Mesenteric fat pad (tissue), 1 donor: ENCODE results near the gene FBXW11. TPM values are rescaled to one million over a fixed set of nuclear protein-coding genes. Genes with fewer than 3 reads are reported as not detected.

Experiments
- DNase-seq: peaks from one replicate; pipeline ENCODE4 v3.0.0-alpha.2; 2020; ENCODE audit warnings: low spot score
- total RNA-seq: library from RNA; stranded (reverse); fragmentation: NEBNext Ultra II Directional; extraction: Animal tissue kit (Norgen Biotek cat#: 25700); gene quantifications from one replicate; pipeline ENCODE4 v1.2.1, GENCODE V29; 2021
- donor health status: DM: yes; HTN: yes; CAD: no.

Gene FBXW11
- total RNA-seq, 1 donor from 2014 or later = 43.9 TPM

- DNase-seq = no peak
These were observed 134.7 kb downstream of the FBXW11 start for GRCh38 chr5:171871711-171872110.

DNA sequence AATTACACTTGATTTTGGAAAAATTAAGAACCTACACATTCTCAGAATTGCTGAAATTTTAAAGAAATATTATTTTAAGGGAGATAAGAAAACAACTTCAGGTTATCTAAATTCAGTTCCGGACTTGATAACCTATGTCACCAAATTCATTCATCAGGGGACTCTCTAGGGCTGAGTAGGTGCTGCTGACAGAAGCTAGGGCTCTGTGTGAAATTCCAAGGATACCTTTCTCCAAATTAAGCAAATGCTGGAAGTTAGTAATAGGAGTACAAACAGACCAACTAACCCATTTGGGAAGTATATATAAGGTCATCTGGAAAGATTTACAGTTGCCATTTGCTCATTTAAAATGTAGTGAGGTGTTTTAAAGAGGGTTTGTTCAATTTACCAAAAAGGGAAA lies 136.5 kb downstream of the FBXW11 start:
- no peak for DNase-seq

GRCh38 chr5:171868236-171868635 lies 138.2 kb downstream of the FBXW11 start:
- DNase-seq = no peak

- no peak for DNase-seq
These were observed 138.7 kb downstream of the FBXW11 start for GRCh38 chr5:171867786-171868185.

- no peak for DNase-seq
These were observed 141.0 kb downstream of the FBXW11 start for GRCh38 chr5:171865471-171865870.

DNA sequence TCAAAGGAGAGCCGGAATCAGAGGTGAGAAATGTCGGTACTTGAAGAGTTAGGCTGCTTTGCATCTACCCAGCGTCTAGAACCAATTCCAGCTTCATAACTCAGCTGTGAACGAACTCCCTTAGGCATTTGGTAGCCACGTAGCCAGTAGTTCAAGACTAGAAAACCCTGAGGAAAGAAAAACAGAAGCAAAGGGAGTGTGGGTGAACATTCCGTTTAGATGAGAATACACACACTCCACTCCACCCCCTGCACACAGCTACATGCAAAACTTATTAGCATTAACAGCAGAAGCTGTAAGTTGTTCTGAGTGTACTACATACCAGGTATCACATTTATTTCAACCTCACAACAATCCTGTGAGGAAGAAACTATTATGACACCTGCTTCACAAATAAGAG lies 142.5 kb downstream of the FBXW11 start:
- no peak for DNase-seq

- DNase-seq = no peak
These were observed 143.8 kb downstream of the FBXW11 start for GRCh38 chr5:171862624-171863023.

DNA sequence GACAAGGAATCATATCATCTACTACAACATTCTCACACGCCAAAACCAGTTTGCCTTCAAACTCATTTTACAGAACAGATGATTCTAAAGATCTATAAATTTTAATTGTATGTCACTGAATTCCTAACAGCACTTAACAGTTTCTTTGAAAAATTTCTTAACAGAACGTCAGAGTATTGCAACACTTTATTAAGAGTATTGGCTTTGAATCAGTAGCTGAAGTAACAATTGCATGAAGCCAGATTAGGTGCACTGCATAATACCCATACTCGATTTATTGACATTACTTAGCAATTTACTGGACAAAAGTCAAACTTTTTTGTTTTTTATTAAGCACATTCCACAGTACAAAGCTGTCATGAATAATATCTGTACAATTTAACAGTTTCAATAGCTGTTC lies 145.1 kb downstream of the FBXW11 start:
- DNase-seq = no peak

- no peak for DNase-seq
These were observed 148.1 kb downstream of the FBXW11 start for GRCh38 chr5:171858303-171858702.

DNA sequence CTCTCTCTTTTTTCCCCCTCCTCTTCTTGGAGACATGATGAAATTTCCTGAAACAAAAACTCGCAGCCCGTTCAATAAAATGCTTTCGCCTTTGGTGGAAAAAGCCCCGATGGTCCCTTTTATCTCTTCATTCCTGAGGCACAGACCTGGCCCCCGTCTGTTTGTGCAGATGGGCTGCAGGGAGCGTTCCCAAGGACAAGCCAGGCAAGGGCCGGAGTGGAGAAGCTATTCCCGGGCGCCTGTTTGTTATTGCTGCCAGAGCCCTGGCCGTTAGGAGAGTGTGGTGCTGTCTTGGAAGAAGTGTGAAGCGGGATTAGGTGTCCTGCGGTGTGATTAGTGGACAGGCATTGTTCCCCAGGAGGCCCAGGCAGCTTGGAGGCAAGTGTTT lies 149.0 kb downstream of the FBXW11 start:
- no peak for DNase-seq

- no peak for DNase-seq
These were observed 150.4 kb downstream of the FBXW11 start for GRCh38 chr5:171855798-171856763.

- DNase-seq = no peak
These were observed 151.2 kb downstream of the FBXW11 start for GRCh38 chr5:171855265-171855664.

GRCh38 chr5:171852255-171852681 lies 154.2 kb downstream of the FBXW11 start:
- no peak for DNase-seq

GRCh38 chr5:171851251-171851650 lies 155.2 kb downstream of the FBXW11 start:
- DNase-seq = no peak

DNA sequence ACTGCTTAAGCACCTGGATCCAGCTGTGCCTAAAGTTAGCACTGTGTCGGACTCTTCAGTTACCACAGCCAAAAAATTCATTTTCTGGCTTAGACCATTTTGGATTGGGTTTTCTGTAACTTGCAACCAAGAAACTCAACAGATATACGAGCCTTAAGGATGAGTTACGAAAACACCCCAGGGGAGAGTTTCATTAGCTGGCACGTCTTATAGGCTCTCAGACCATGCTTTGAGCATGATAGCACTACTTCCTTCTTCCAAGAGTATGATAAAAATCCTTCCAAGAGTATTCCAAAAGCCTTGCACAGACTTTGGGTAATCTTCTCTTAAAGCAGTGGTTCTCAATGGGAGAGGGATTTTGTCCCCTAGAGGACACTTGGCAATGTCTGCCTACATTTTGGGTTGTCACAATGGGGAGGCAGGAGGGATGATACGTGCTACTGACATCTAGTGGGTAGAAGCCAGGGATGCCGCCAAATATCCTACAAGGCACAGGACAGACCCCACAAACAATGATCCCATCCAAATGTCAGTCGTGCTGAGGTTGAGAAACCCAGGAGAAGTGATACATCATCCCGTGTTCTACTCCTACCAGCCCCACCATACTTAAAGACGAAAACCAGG lies 156.0 kb downstream of the FBXW11 start:
- DNase-seq = no peak

GRCh38 chr5:171849585-171850323 lies 156.7 kb downstream of the FBXW11 start:
- no peak for DNase-seq

DNA sequence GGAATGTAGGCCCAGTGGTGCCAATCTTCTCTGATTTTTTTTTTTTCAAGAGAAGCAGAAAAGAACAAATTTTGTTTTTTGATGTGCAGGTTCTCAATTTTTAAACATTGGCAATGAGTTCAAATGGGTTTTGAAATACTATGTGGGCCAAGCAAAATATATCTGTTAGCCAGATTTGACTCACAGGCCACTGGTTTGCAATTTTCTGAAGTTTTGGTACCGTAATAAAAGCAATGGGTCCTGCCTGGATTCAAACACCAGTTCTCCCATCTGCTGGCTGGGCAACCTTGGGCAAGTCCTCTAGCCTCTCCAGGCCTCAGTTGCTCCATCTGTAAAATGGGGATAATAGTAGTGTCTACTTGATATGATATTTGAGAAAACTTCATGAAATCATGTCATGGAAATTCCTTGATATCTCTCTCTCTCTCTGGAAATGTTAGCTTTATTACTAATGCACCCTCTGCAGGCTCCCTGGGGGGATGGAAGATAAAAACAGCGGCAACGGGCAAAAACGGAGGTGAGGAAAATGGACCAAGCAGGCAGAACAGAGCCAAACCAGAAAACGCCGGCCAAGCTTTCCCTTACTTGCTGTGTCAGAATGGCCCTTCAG lies 157.4 kb downstream of the FBXW11 start:
- no peak for DNase-seq

DNA sequence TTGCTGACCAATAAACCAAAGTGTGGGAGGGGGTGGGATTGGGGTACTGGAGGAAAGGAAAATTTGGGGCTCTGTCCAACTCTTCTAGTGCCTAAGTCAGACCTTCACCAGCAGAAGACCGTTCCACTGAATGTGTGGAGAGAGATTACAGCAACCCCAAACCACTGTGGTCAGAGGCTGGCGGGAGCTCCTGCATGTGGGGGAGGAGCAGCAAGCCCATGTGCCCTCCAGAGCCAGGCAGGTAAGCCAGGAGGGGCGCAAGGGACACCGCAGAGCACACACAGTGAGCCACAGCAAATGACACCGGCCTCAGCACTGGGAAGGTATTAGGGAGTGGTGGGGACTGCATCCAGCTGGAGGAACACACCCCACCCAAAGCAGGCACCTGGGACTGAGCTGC lies 158.0 kb downstream of the FBXW11 start:
- DNase-seq = no peak

DNA sequence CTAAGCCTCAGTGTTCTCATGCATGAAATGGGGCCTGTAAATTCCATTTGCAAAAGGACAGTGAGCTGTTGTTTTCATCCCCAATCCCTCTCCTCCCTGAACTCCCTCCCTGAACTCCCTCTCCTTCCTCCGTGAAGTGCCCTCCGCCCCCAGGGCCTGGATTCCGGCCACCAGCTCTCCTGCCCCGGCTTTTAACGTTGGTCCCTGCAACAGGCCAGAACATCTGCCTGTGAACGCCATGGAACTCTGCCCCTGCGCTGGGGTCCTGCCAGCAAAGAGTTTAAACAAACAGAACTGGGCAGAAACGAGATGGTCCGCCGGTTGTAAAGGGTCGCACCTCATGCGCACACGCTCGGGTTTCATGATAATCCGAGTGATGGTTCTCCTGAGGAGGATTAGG lies 158.4 kb downstream of the FBXW11 start:
- DNase-seq = no peak

DNA sequence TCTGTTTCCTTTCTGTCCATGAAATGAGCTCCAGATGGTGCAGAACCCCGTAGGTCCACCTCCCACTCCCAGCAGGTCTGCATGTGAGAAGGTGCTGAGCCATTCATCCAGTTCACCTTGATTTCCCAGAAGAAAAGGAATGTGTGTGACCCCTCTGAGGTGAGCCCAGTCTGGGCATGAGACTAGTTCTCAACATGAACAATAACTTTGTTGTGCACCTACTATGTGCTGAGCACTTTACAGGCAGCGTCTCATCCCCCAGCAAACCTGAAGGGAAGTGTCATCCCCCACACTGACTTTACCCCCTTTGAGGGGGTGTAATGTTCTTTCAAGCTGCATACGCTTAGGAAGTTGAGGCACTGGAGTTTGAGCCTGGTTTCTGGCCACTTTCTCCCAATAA lies 159.4 kb downstream of the FBXW11 start:
- no peak for DNase-seq

DNA sequence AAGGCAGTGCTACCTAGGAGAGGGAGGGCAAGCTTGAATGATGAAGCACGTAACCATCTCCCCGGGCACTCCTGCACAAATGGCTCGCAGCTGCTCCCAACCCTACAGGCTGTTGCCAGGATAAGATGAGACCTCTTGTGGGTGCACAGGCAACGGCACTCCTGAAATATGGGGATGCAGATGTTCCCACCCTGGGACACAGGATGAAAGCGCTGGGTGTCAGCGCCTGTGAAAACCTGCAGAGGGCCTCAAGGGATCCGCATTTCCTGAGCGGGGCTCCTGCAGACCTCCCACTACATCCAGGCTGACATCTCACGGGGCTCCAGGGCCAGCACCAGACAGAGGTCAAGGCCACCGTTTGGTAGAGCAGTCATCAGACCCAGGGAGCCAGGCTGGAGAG lies 160.1 kb downstream of the FBXW11 start:
- DNase-seq = no peak

GRCh38 chr5:171845857-171846256 lies 160.6 kb downstream of the FBXW11 start:
- DNase-seq = no peak
